Right lobe of liver (tissue), 6 donors: ENCODE results near the gene ALDH1A3. TPM values are rescaled to one million over a fixed set of nuclear protein-coding genes. Genes with fewer than 3 reads are reported as not detected.

Source experiments
- ATAC-seq, 4 donors: fragments of 200-7000 bp; cut with Tn5 transposase; one replicate each; pipeline ENCODE4 v1.9.1; 2020; ENCODE audit warnings: mild to moderate bottlenecking in 4 of 4, moderate library complexity in 4 of 4
- DNase-seq, 3 donors: peaks; one replicate each; pipeline ENCODE4 v3.0.0-alpha.2; 2020
- H3K27ac ChIP-seq, 3 donors: fragments of 200-600 bp; one replicate each; pipeline ENCODE4 v1.8.0; 2022
- H3K27me3 ChIP-seq, 2 donors: fragments of 200-600 bp; one replicate each; pipeline ENCODE4 v1.8.0; 2022
- H3K36me3 ChIP-seq, 4 donors: fragments of 200-600 bp; sonication (generic) in 1 of 4; one replicate each; pipeline versions ENCODE4 v1.5.1 to v1.8.0; 2017 to 2022; ENCODE audit warnings: control low read depth in 1 of 4
- H3K4me1 ChIP-seq, 4 donors: fragments of 200-600 bp; sonication (generic) in 1 of 4; one replicate each; pipeline versions ENCODE4 v1.5.1 to v1.8.0; 2017 to 2022; ENCODE audit warnings: control low read depth in 1 of 4
- H3K4me3 ChIP-seq, 3 donors: fragments of 200-600 bp; one replicate each; pipeline ENCODE4 v1.8.0; 2022
- H3K9me3 ChIP-seq, 4 donors: fragments of 200-600 bp; sonication (generic) in 1 of 4; one replicate each; pipeline versions ENCODE4 v1.5.1 to v1.8.0; 2017 to 2022; ENCODE audit warnings: control low read depth in 1 of 4
- CTCF ChIP-seq, 4 donors: fragments of 200-600 bp in 3 of 4; fragments of 450-650 bp in 1 of 4; IDR thresholded peaks; one replicate each; pipeline versions ENCODE4 v1.5.1 to v1.8.0; 2016 to 2022; ENCODE audit warnings: antibody characterized with exemption in 4 of 4, mild to moderate bottlenecking in 2 of 4
- POLR2A ChIP-seq: fragments of 450-650 bp; IDR thresholded peaks from one replicate; pipeline ENCODE4 v1.6.1; 2017; ENCODE audit warnings: antibody characterized with exemption, mild to moderate bottlenecking
- WGBS: methylation state at CpG from one replicate; pipeline ENCODE4 v1.1.6; 2018; ENCODE audit warnings: low coverage, low lambda C conversion rate; ENCODE audit not compliant: insufficient coverage; ENCODE audit errors: missing lambda C conversion rate; 5-methylcytosine and 5-hydroxymethylcytosine counted together
- intact Hi-C, 2 donors: fragments of 100-400 bp; cut with DNase I; formaldehyde crosslinking; loops; one replicate each; pipeline versions ENCODE4 v1.11.2 to v1.14.1; 2022
- total RNA-seq, 6 experiments: library from RNA; depleted of rRNA in 2 of 6; stranded (reverse); fragments of >200 nt in 2 of 6; fragmentation: NEBNext Ultra II Directional in 3 of 6; extraction: Animal tissue kit (Norgen Biotek cat#: 25700) in 3 of 6; gene quantifications; one replicate each; pipeline versions ENCODE4 v1.1.0 to v1.2.4, GENCODE V29; 2016 to 2023
- donor health status: DM: no; HTN: yes; CAD: no.
- donor health status: DM: no; HTN: no; CAD: no.
- donor health status: DM: no; HTN: no; CAD: no.
- donor health status: DM: no; HTN: yes; CAD: no.
- donor health status: DM: no; HTN: yes; CAD: no.

The ALDH1A3 gene
- total RNA-seq, 6 experiments from 2014 or later: 1.6 to 7.8 (median 4.2) TPM

GRCh38 chr15:100853676-100854440 is 25.8 kb upstream of the ALDH1A3 start:
- Histone ChIP-seq H3K36me3 (no peaks in the 10 kb centered on the region), H3K4me1 (no peaks in the 10 kb centered on the region), H3K9me3 (no peaks in the 10 kb centered on the region), H3K27me3 (peaks cover 0 to 6% of the 10 kb centered on the region in 2 donors), H3K4me3 (no peak overlapping the region), H3K27ac (no peak overlapping the region)
- TF ChIP-seq CTCF (IDR thresholded peaks at IDR 0.05) (no peak), POLR2A (no peak)
- 64% methylated on average over 7 of the region's 15 CpGs for WGBS
- DNase-seq: no peak
- intact Hi-C loops: no loop called here
- ATAC-seq: no peak

- H3K4me3 ChIP-seq: no peak overlapping the region
- TF ChIP-seq CTCF (IDR thresholded peaks at IDR 0.05): no peak
- TF ChIP-seq POLR2A: no peak
- no peaks in the 10 kb centered on the region for H3K36me3 ChIP-seq
- no peak overlapping the region for H3K27ac ChIP-seq
- no peaks in the 10 kb centered on the region for H3K27me3 ChIP-seq
- WGBS: 22% methylated on average over 5 of the region's 5 CpGs
- intact Hi-C loops: no loop called here
- H3K4me1 ChIP-seq: no peaks in the 10 kb centered on the region
- ATAC-seq: no peak
- H3K9me3 ChIP-seq: no peaks in the 10 kb centered on the region
- no peak for DNase-seq
Observed at GRCh38 chr15:100856867-100857266, 22.8 kb upstream of the ALDH1A3 start.

- H3K9me3 ChIP-seq: no peaks in the 10 kb centered on the region
- TF ChIP-seq POLR2A: no peak
- H3K4me3 ChIP-seq: no peak overlapping the region
- H3K4me1 ChIP-seq: no peaks in the 10 kb centered on the region
- H3K36me3 ChIP-seq: no peaks in the 10 kb centered on the region
- ATAC-seq: no peak
- H3K27ac ChIP-seq: no peak overlapping the region
- 33% methylated on average over 2 of the region's 2 CpGs for WGBS
- no peaks in the 10 kb centered on the region for H3K27me3 ChIP-seq
- intact Hi-C loops: no loop called here
- DNase-seq: no peak
Observed at GRCh38 chr15:100858294-100858693, 21.3 kb upstream of the ALDH1A3 start.

GRCh38 chr15:100859970-100860828 is 19.4 kb upstream of the ALDH1A3 start:
- Histone ChIP-seq H3K27ac (no peak overlapping the region), H3K9me3 (no peaks in the 10 kb centered on the region), H3K4me3 (no peak overlapping the region), H3K27me3 (no peaks in the 10 kb centered on the region), H3K4me1 (no peaks in the 10 kb centered on the region), H3K36me3 (no peaks in the 10 kb centered on the region)
- DNase-seq: no peak
- ATAC-seq: no peak
- no peak for TF ChIP-seq CTCF (IDR thresholded peaks at IDR 0.05)
- TF ChIP-seq POLR2A: no peak
- intact Hi-C loops: no loop called here
- WGBS: 76% methylated on average over 8 of the region's 11 CpGs
